LHCN-M2 (cell line): ENCODE measurements around the gene FOXI3. TPM values are rescaled to one million over a fixed set of nuclear protein-coding genes. Genes with fewer than 3 reads are reported as not detected.
"Not testable (repeated sequence)": the region's sequence is repeated elsewhere in the genome, so short reads cannot be mapped to it uniquely, and the experiment has no call there.

Experiments used
- DNase-seq: peaks from one replicate; pipeline ENCODE4 v3.0.0-alpha.2; 2012; ENCODE audit warnings: low read depth
- total RNA-seq: library from RNA; depleted of rRNA; stranded (reverse); fragments of >200 nt; gene quantifications from 2 replicates; pipeline ENCODE4 v1.2.3, GENCODE V29; 2014; rRNA removed

Gene FOXI3
- total RNA-seq, 1 experiment from 2014 or later = not detected

GRCh38 chr2:88442473-88442872 is 10.0 kb downstream of the FOXI3 start:
- DNase-seq = no peak

- no peak for DNase-seq
Observed at GRCh38 chr2:88442061-88442460, 10.4 kb downstream of the FOXI3 start.

- DNase-seq = no peak
Observed at GRCh38 chr2:88437010-88437409, 15.5 kb downstream of the FOXI3 start.

- DNase-seq = no peak
Observed at GRCh38 chr2:88429929-88430328, 22.6 kb downstream of the FOXI3 start.

- DNase-seq = no peak
Observed at GRCh38 chr2:88423733-88424132, 28.8 kb downstream of the FOXI3 start.

GRCh38 chr2:88419051-88419450 is 33.4 kb downstream of the FOXI3 start:
- DNase-seq = not testable (repeated sequence)

- DNase-seq = no peak
Observed at GRCh38 chr2:88416016-88416663, 36.4 kb downstream of the FOXI3 start.

- DNase-seq = not testable (repeated sequence)
Observed at GRCh38 chr2:88408870-88409269, 43.6 kb downstream of the FOXI3 start.

- DNase-seq = no peak
Observed at GRCh38 chr2:88400037-88400767, 52.3 kb downstream of the FOXI3 start.

GRCh38 chr2:88398180-88398579 is 54.3 kb downstream of the FOXI3 start:
- no peak for DNase-seq

Other genes with a start within 250 kb of the FOXI3 start
- gene EIF2AK3, start 174.8 kb upstream of the FOXI3 start, total RNA-seq = 10.3 and 11.1 TPM in 2 replicates
- 6.6 and 8.0 TPM in 2 replicates for gene RPIA, start 239.0 kb upstream of the FOXI3 start, total RNA-seq